NOMO-1 treated with dmso at 0.1 percent for 144 hours (cell line): Measurements from ENCODE around the gene MARVELD1.
"Not testable (repeated sequence)": the region's sequence is repeated elsewhere in the genome, so short reads cannot be mapped to it uniquely, and the experiment has no call there.

Source experiments
- DNase-seq: peaks from one replicate; lab custom pipeline; 2025; ENCODE audit not compliant: unreplicated experiment; lab: John Stamatoyannopoulos, UW

Gene MARVELD1

DNA sequence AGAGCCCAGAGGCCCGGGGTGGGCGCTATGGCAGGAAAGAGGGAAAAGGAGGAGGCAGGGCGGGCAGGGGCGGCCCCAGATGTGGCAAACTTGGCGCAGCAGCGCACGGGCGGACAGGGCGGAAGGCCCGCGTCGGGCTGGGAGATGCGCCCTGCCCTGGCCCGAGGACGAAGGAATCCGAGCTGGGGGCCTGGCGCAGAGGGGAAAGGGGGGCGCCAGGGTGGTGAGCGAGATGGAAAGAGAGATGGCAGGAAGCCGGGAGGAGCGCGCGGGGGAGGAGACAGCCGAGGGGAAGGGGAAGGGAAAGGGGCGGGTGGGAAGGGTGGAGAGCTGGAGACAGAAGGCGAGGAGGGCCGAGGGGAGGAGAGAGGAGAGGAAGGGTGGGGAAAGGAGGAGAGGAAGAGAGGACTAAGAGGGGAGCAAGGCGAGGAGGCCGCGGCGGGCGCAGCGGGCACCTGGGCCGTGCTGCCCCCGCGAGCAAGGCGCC, at the start of gene MARVELD1:
MARVELD1 (plus strand) TSS at position 392 of the 487 bp plus-strand sequence. CDS start 147 bp downstream, outside the sequence.
- peak; percentile 50 for DNase-seq

DNA sequence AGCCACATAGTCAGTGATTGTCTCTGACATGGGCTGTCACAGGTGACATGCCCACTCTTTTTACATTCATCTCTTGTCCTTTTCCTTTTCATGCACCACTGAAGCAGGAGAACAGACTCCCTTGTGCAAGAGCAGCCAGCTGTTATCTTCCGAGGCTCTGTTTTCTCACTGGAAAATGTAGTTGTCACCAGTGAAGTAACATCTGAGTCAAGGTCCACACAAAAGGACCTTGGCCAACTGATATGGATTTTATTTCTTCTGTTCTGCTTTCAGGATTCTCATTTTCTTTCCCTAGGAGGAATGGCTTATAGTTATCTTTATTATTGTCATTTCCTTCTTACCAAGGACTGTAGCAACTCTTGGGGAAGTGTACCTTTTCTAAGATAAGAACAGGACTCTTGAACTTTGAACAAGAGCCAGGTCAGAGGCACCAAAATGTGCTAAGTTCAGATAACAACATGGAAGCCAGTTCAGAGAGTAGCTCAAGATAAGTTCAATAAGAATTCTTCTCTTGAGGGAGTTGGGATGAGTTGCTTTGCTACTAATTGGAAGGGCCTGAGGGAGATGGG, 49.2 kb upstream of the MARVELD1 start:
- DNase-seq: no peak

DNA sequence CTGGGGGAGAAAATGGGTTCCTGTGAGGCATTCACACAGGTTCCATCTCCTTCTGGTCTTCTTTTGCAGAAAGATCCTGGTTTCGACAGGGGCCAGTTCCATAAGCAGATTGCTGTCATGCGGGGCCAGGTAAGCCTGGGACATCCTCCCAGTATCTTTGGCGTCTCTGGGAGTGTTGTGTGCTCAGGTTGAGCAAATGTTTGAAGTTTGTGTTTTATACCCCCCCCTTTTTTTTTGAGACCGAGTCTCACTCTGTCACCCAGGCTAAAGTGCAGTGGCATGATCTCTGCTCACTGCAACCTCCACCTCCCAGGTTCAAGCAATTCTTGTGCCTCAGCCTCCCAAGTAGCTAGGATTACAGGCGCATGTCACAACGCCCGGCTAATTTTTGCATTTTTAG, 46.5 kb upstream of the MARVELD1 start:
- DNase-seq: no peak

DNA sequence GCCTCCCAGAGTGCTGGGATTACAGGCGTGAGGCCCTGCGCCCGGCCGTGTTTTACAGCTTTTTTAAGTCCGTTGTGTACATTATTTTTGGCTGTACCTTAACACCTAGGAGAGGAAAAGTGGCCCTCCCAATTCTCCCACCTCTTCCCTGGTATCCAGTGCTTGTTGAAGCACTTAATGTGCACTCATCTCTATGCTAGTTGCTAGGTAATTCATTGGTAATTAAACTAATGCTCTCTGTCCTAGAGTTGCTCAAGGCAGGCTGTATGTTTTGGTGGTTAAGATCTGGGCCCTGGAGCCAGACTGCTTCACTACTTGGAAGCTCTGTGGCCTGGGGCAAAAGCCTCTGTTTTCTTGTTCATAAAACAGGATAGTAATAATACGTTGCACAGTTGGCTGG, 46.1 kb upstream of the MARVELD1 start:
- DNase-seq: no peak

DNA sequence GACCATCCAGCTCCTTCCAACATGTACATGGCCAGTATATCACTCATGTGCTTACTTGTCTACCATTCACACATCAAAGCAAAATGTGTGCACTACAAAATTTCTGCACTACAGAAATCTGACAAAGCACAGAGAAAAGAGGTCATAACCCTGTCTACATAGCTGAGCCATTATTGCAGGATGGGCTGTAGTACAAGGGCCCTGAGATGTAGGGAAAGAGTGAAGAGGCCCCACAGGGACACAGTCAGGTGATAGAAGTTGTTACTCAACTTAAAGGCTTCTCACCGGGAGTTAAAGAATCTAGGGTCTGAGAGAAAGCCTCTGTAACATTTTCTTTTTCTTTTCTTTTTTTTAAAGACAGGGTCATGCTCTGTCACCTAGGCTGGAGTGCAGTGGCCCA, 44.0 kb upstream of the MARVELD1 start:
- DNase-seq: no peak

DNA sequence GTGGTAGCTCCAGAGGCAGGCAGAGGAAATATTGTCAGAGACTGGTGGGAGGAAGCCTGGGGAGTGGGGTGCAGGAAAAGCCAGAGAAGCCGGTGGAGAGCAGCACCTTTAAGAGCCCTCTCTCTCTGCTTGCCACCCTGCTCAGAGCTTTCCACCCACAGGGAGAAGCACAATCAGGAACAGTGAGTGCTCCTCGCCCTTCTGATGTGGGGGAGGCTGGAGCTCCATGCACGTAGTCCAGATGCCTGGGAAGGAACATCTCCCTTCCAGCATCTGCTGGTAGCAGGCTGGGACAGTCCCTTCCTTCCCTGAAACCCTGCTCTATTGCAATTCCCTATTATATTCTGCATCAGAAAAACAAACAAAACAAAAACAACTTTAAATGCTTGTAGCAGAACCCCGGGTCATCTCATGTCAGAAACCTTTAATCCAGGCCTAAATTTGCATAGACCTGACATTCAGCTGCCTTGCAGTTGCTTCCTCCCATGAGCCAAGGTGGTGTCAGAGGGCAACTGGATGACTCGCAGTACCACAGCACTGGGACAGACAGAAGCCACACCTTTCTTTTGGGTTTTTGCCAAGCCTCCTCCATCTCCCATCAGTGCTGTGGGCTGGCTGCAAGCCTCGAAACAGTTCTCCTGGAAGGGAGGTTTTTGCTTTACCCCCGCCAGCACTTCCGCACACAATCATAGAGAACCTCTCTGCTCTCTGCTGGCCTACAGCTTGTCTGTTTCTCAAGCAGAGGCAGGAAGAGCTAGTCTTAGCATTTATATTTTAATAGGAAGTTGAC, 39.6 kb upstream of the MARVELD1 start:
- no peak for DNase-seq

DNA sequence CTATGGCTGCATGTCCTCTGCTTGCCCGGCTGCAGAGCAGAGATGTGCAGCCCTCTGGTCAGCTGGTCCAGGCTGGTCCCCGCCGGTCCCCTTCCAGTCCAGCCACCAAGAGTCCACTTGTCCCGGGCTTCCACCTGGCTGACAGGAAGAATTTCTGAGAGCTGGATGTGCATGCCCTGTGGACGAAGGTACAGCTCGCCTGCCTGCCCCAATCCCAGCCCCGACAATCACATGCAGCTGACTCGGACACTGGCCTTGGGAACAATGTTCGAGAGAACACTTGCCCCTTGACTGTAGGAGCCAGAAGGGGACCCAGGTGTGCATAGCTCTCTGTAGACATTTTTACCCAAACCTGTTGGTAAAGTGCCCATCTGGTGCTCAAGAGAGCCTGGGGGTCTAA, 38.3 kb upstream of the MARVELD1 start:
- no peak for DNase-seq

DNA sequence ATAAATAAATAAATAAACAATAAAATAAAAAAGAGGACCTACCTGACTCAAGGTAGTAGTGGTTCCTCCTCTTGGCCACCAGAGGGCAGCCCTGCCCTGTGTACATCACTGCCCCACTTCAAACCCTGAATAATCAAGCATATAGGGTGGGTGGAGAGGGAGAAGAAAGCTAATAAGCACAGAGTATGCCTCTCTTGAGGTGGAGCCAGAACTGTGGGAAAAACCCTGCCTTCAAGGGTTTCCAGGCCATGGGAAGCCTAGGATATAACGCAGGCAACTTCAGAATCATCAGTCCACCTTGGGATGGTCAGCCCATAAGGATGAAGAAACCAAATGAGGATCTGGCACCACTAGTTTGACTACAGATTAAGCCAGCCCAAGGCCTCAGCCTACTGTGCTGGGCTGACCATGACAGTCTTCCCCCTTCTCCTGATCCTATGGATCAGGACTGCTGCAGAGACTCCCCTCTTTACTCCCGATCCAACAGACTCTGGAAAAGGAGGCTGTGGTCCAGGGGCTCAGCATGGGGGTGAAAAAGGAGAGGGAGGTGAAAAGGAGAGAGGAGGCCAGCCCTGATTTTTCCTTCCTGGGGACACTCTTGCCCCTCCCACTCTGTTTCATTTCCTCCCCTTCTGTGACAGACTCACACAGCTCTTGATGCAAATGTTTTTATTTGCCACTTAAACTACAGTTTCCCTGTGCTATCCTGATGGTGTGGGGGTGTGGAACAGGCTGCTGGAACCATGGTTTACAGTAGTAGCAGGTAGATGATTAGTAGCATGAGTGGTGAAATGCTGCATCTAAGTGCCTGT, 36.6 kb upstream of the MARVELD1 start:
- DNase-seq: peak; percentile 31

DNA sequence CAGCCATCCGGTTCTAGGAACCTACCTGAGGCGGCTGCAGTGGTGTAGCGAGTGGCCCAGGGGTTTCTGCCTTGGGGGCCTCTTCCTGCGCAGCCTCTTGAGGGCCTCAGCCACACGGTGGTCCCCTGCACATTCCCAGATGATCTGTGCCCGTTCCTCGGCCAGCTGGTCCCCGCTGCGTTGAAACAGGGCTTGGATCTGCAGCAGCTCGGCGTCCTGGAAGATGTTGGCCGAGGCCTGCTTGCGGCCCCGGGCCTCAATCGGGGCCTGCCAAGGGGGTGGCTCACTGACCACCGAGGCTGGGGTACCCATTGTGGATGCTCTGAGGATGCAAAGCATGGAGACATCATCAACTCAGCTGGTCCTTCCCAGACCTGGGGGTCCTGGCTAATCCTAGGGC, 33.9 kb upstream of the MARVELD1 start:
- DNase-seq: no peak

DNA sequence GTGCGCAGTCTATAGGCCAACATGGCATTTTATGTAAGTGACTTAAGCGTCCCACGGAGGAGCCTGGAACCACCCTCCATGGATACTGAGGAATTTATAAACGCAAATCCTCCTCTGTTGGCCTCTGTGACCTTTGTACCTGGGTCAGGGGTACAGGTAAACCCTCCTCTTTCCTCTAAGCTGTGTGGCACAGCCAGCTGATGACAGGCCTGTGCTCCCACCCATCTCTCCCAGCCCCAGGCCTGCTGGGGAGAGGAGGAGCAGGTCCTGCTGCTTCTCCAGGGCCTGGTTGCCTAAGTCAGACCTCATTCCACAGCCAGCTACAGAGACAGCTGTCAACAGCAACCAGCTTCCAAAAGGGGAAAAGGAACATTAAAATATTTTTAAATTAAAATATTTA, 31.5 kb upstream of the MARVELD1 start:
- DNase-seq: no peak

DNA sequence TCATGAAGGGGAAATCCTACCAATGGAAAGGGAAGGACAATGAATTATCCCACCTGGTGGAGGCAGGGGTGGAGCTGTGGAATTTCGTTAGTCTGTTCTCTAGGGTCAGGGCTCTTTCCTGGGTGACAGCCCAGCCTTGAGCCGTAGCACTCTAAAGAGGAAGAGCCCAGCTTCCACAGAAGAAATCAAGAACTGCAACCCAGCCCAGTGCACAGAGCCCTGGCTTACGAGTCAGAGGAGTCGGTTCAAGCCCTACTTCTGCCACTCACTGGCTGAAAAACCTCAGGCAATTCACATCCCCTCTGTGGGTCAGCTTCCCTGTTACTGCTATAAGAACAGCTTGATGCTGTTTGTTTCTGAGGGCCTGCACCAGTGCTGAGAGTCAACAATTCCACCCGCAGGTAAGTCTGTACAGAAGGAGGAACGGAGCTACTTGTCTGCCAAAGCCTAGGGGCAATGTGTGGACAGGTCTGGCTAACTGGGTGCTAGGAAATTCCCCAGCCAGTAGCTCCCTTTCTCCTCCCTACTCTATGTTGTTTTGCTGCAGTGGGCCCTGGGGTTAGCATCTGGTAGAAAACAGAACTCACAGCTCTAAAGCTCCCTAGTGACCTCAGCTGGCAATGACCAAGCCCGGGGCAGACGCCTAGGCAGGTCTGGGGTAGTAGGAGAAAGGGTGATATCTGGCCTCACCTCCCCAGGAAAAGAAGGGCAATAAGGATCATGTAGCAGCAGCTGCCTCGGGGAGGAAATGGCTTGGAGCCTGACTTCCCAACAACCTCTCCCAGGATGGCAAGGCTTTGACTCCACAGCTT, 29.8 kb upstream of the MARVELD1 start:
- DNase-seq: no peak

DNA sequence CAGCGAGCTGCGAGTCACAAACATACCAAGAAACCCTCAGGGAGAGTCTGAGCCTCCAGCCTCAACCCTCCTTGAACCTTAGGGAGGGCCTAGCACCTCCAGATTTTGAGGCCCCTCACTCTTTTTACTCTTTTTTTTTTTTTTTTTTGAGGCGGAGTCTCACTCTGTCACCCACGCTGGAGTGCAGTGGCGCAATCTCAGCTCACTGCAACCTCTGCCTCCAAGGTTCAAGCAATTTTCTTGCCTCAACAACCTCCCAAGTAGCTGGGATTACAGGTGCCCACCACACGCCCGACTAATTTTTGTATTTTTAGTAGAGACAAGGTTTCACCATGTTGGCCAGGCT, 29.2 kb upstream of the MARVELD1 start:
- DNase-seq: not testable (repeated sequence)

DNA sequence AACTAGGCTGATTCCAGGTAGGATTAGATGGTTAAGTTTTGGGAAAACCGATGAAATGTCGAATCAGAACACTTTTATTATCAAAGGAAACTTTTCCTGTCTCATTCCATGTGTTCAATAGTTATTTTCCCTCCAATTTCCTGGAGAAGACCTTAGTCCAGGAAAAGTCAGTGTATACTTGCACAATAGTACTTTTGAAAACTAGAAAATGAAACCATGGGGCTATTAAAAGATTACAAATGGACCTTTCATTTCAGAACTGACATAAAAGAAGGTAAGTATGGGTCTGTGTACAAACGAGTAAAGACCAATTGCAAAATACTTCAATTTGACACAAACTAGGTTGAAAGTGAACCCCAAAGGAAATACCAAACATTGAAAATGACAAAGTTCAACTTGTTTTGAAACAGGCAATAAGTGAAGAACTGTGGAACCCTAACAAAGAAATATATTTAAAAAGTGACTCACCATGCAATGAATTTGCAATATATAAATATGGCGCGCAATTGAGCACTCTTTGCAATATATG, 28.6 kb upstream of the MARVELD1 start:
- no peak for DNase-seq

DNA sequence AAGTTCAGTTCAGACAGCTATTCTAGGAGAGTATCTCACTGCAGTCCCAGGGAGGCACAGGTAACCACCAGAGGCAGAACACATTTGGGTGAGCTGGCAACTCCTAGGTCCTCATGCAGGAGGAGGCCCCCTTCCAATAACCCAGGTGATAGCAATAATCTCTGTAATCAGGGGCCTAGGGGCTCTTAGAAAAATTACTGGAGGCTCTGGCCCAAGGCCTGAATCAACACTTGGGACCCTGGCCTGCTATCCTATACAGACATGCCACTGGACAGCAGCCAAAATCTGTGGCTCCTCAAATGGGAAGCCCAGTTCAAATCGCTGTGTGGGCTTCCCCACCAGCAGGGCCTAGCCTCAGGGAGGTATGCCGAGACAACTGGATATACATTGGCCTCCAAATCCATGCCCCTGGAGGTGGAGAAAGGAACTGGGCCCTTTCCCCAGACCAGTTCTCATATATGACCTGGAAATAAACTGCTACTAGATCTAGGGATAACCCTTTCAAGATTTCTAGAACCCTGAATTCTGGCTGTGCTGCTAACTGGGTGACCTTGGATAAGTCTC, 28.1 kb upstream of the MARVELD1 start:
- no peak for DNase-seq

DNA sequence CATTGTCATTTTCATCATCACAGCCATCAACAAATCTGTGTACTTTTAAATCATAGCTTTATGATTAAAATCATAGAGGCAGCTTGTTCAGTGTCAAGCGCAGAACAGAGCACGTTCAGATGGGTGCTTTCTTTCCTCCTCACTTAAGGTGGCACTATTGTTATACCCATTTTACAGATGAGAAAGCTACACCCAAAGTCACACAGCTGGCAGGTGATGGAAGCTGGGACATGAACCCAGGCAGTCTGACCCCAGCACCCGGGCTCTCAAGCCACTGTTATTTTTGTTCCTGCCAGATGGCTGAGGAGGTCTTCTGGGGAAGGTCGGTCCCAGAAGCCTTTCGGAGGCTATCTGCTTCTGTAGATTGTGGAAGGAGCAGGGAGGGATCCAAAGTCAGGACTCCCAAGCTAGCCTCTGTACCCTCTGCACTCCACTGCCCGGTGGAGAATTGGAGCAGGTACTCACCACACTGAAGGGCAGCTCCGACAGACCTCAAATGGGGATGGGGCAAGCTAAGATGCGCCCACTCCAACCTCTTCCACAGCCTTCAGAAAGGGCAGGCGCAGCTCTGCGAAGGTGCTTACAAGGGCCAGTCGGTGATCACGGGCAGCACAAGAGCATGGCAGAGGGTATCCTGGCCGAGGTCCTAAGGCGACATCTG, 27.1 kb upstream of the MARVELD1 start:
- DNase-seq: no peak

DNA sequence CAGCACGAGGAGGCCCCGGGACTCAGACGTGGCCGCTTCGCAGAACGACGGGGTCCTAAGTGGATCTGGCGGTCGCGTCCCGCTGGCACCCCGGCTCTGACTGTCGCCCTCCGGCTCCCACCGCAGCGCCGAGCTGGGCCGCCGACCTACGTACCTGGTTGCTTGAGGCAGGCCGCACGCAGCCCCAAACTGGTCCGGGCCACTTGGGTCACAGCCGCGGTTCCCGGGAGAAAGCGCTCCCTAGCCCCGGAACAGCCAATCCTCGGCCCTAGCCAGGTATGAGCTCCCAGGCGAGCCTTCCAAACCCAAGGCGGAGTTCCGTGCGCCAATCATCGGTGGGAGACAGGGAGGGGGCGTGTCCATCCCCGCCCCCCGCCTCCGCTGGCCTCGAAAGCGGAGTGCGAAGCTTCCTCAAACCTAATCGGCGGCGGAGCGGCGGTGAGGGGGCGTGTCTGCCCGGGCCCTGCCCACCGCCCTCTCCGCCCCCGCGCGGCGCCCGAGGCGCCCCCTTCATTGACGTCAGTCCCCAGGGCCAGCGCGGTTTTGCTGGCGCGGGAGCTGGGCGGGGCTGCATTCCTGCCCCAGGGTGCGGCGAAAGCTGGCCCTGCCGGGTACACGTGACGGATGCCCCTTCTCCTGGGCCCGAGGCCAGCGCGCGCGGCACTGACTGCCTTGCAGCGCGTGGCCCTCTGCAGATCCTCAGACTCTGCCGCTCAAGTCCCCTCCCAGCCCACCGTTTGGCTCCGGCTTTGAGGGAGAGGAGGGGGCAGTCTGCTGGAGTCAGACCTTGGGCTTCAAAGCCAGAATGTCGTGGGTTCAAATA, 26.4 kb upstream of the MARVELD1 start, which contains the start of gene AVPI1:
AVPI1 (minus strand) TSS at position 280 of the 823 bp plus-strand sequence. CDS start 7,336 bp downstream, outside the sequence.
- DNase-seq: peak; percentile 97

DNA sequence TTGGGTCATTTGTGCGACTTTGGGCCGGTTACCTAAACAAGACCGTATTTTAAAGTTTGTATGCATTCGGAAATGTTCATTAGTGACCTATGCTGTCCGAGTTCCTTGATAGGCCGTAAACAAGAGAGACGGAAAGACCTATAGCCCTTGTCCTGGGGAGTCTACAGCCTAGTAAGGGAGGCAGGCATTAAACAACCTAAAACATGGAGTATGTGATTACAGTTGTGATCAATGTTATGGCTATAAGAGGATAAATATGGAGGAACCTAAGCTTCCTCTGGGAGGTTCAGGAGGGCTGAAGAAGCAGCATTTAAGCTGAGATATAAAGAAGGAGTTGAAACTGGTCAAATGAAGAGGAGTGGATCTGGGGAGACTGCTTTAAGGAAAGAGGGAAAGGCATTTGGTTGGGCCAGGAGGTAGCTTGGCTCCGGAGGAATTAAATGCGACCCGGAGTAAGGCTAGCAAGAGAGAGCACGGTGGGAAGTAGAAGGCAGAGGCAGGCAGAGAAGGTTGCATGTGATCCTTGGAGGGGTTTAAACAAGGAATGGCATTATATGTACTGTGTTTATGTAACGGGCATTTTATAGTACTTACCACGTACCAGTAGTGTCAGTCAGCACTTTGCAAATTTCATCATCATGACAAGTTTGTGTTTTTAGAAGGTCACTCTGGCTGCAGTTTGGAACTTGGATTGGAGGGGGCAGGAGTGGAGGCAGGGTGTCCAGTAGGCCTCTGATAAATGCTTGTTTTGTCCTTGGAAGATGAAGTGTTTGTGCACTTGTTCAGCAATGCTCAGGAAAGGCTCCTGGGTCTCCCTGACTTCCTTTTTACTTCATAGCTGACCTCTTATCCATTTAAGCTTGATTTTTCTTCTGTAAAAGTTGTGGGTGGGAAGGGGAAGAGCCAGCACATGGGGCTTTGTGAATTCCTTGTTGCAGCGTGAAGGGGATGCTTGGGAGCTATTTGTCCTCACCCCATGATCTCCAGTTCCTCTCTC, 25.4 kb upstream of the MARVELD1 start:
- no peak for DNase-seq

DNA sequence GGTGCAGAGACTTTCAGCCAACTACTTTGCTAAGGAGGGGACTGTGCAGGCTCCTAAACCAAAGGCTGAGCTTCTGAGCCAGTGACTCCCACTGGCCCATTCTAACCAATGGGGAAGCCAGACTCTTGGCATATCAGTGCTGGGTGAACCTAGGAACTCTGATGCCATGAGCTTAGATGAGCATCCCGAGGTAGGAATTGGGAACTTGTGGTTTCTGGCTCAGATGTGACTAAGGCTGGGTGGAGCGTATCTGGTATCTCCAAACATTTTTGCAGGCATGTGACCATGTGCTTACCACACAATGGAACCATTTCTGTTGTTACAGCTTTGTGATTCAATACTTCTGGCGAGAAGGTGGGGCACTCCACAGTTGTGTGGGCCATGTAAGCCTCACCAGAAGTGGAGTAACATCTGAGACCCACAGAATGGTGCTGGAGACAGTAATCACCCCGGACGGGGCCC, 23.9 kb upstream of the MARVELD1 start:
- DNase-seq: no peak
